Activated CD4-positive, alpha-beta T cell treated with anti-CD3 and anti-CD28 coated beads, Interleukin-2, Interleukin-6, amounts not matched to agents 100 ng/mL and 50 ng/mL, durations not matched to agents 16 hours and 8 hours (primary cell): ENCODE results near the gene CACNG7.

Experiments
- DNase-seq: peaks from one replicate; pipeline ENCODE4 v3.0.0-alpha.2; 2020

The CACNG7 gene

DNA sequence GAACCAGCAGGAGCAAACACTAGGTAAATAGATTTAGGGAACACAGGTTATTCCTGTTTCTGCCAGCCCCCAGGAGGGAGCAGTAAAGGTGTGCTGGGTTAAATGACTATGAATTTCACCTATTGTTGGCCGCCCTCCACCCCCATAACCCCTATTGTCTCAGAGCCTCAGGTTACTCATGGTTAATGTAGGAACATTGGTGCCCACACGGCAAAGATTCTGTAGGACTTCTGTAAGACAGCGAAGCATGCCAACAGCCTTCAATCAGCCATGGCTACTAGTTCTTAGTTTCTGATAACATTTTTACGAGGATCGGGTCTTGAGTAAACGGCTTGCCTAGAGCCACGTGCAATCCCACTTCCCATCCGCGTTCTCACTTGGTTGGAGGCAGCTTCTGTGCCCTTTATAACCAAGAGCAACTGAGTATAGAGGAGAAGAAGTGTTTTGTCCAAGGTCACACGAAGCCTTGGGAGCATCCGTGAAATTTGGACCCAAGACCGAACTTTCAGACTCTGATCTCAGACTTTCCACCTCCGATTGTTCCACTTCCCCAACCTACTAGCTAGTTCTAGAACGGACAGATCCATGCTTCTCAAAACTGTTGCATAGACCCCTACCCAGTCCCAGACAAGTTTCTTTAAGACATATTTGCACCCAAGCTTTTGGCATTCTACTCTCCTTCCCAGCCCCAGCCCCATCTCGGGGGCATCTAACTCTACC lies 48.5 kb downstream of the CACNG7 start:
- DNase-seq, result no peak

DNA sequence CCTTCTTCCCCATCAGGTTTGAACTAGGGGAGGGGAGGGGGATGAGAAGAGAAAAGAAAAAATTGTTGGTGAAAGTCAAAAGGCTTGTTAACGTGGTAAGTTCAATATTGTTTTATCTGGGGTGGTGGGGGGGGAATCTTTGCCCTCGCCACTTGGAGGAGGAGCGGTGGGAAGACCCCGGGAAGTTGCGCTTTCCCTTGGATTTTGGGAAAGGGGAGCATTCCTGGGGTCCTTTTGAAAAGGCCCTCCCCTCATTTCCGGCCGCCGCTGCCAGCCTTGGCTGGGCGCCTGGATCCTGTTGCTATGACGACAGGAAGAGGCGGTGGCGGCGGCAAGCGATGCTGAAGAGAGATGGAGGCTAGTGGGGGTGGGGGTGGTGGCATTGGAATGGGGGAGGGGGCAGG lies 49.1 kb downstream of the CACNG7 start:
- DNase-seq, result no peak

DNA sequence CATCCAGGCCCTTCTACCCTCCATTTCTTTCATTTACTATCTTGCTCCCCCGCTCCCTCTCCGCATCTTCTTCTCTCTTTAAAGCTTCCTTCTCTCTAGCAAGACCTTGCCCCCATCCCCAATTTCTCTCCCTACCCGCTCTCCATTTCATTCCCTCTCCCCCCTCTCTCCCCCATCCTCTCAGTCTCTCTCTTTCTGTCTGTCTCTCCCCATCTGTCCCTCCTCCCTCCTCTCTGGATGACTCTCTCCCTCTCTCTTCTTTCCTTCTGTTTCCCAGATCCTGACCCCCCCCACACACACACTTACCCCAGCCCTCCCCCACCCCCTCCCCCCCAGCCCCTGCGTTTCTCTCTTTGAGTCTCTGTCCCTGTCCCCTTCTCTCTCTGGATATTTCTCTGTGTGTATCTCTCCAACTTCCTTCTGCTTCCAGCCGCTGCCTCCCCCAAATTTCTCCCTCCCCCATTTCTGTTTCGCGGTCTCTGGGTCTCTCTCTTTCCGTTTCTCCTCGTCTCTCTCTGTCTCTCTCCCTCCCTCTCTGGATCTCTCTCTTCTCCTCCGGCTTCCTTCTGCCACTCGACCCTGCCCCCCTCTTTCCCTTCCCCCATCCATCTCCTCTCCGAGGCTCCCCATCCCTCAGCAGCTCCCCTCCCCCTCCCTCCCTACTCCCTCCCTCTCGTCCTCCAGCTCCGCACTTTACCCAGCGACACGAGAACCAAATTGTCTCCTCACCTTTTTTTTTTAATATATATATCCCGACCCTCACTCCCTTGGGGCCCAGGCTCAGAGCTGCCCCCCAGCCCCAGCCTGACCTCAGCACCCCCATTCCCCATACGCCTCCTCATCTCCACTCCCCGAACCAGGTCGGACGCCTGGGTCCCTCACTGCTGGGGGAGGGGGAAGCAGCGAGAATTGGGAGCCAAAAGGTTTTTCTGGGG lies 50.0 kb downstream of the CACNG7 start:
- no peak for DNase-seq

DNA sequence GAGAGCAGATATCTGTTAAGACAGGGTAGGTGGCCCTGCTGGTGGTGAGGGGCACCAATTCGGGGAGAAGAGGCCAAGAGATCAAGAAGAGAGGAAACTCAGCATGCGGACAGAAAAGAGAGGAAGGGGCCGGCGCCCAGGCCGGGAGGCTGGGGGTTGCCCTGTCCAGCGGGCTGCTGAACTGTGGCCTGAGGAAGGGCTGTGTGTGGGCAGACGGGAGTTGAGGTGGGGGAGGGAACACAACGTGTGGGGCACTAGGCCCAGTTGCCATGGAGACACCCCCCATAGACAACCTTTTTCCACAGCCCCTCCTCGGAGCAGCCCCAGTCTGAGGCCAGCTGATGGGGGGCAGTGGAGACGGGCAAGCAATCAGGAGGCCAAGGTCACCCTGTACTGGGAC lies 51.1 kb downstream of the CACNG7 start:
- no peak for DNase-seq

DNA sequence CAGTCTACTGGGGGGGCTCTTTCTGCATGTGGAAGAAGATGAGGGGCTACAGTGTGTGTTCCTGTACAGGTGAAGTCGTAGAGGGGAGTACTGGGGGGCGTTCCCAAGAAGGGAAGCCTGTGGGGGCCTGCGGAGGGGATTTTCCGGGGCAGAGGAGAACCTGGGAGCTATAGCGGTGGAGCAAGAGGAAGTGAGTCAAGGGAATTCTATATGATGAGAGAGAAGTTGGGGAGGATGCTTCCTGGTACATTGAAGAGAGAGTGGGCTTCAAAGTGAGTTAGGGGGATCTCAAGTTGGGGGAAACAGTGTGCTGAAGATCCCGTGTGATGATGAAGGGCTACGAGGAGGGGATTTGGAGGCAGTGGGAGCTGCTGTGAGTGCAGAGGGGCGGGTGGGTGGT lies 51.8 kb downstream of the CACNG7 start:
- no peak for DNase-seq

DNA sequence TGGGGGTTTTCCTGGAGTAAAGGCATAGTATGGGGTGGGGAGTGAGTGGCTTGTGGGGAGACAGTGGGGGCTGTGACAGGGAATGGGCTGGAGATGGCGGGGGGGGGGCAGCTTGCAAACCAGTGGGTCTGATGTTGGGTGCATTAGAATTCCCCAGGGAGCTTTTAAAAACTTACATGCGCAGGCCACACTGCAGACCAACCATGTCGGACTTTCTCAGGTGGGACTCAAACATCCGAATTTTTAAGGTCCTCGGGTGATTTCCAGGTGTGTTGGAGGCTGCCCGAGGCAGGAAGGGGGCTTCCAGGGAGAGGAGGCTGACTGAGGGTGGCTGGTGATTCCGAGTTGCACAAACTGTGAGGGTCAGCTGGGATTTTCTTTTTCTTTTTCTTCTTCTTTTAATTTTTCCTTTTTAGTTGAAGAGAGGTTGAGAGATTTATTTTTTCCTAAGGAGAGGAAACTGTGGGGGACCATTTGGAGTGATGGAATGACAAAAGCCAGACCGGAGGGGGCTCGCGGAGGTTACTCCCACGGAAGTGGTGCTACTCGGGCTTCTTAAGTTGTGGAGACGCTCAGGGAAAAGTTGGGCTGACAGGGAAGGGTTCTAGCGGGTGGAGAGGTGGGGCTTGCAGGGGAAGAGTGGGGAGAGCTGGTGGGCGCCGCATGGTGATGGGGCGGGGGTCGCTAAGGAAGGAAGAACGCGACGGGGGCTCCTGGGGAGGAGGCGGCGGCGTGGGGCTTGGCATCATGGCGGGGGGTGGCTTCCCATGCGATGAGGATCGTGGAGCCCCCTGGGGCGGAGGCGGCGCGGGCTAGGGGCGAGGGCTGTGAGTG lies 52.7 kb downstream of the CACNG7 start:
- no peak for DNase-seq

DNA sequence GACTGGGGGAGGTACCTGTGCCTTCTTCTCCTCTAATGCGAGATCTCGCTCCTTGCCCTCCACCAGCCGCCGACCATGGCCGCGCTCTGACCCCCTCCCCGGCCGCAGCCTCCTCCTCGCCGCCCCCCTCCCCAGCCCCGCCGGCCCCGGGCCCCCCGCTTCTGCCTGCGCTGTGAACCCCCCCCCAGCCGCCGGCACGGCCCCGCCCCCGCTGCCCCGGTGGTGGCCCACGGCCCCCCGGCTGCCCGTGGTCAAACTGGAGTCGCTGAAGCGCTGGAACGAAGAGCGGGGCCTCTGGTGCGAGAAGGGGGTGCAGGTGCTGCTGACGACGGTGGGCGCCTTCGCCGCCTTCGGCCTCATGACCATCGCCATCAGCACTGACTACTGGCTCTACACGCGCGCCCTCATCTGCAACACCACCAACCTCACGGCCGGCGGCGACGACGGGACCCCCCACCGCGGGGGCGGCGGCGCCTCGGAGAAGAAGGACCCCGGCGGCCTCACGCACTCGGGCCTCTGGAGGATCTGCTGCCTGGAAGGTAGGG lies 53.9 kb downstream of the CACNG7 start, which contains the start of gene CACNG8:
Gene CACNG8, plus strand, starts transcription at position 51 of the 545 bp plus-strand sequence.
- no peak for DNase-seq

DNA sequence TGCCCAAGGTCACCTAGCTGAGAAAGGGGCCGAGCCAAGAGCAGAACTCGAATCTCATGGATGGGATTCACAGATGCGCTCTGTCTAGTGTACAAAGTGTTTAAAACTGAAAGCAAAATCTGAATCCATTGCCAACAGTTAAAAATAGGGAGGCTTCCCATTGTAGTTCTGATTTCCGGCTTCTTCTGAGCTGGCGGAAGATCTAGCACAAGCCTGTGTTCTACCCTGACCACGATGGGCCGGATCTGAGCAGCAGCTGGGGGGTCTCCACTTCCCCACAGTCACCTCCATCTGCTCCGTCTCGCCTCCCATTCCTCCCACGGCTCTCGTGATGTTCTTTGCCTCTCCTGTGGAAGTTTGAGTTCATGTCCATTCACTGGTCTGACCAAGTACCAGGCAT lies 56.0 kb downstream of the CACNG7 start:
- DNase-seq, result no peak

DNA sequence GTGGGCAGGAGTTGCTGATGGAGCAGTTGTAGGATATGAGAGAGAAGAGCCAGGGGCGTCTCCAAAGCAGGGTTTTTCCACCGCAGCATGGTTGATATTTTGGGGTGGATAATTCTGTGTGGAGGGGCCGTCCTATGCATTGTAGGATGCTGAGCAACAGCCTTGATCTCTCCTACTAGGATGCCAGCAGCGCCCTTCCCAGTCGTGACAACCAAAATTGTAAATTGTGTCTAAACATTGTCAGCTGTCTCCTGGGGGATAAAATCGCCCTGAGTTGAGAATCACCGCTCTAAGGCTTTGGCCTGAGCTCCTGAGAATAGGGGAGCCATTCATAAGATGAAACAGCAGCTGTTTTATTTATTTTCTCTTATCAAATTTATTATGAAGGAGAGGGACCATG lies 57.9 kb downstream of the CACNG7 start:
- no peak for DNase-seq

DNA sequence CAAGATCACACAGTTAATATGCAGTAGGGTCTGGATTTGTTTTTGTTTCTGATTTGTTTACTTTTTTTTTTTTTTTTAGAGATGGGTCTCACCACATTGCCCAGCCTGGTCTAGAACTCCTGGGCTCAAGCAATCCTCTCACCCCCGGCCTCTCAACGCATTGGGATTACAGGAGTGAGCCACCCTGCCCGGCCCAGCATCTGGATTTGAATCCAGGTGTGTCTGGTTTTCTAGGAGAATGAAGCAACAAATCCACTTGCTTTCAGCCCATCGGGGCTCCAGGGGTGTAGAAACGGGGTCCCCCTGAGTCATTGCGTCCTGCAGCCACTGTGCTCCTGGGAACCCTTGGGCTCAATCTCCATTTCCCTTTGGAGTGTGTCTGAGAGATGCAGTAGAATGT lies 60.3 kb downstream of the CACNG7 start:
- DNase-seq, result no peak

DNA sequence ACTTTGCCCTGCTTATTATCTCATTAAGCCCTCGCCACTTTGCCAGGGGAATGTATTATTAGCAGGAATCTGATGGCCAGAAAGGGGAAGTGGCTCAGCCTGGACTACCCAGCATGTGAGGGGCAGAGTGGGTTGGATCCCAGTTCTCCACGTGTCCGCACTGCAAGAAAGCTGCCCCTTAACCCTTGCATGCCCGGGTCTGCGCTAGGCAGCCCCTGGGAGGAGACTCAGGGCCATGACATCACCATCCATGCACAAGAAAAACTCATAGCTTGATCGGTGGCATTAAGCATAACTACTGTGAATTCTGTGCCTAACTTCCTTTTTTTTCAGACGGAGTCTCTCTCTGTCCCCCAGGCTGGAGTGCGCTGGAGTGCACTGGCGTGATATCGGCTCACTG lies 62.6 kb downstream of the CACNG7 start:
- DNase-seq, result no peak

DNA sequence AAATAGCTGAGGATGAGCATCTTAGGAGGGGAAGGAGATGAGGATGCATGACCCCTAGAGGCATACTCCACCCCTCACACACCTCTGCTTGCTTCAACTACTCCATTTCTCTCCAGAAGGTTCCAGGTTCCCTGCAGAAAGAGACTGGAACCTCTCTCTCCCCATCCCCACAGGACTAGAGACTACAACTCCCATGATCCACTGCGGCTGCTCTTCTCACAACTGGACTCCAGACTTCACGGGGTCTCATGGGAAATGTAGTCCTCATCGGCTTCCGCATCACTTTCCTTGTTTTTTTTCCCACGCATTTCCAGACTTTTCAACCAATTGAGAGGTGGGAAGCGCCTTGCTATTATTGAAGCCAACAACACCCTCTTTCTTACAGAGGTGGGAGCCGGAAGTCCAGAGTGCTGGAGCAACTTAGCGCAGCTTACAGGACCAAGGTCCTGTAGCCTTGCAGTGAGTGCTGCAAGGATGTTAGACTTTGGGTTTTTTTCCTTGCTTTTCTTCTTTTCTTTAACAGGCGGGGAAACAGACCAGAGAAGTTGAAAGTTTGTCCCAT lies 68.4 kb downstream of the CACNG7 start:
- DNase-seq, result peak; percentile 74

DNA sequence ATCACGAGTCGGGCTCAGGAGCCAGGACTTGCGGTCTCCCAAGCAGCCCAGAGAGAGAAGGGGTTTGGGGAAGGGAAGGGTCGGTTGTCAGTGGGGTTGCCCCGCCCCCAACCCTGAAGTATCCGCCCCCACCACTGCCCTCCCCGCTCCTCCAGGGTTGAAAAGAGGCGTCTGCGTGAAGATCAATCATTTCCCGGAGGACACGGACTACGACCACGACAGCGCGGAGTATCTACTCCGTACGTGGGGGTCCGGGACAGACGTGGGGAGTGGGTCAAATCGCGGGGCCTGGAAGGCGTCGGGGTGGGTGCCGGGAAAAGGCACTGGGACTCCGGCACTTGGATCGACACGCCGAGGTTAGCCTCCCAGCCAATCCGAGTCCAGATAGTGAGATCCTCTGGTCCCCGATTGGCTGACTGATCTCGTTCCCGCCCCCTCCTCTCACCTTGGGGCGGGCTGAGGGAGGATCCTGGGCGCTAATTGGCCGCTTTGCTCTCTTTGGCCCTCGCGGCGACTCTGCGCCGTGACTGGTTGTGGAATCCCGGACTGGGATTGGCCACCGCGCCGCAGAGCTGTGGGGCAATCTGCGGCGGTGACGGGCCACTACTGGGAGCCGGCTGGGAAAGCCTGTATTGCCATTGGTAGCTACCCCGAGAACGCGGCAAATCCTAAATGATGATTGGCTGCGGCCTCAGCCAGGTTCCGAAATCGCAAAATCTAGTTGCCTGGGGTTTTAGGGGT lies 69.1 kb downstream of the CACNG7 start:
- DNase-seq, result peak; percentile 29

DNA sequence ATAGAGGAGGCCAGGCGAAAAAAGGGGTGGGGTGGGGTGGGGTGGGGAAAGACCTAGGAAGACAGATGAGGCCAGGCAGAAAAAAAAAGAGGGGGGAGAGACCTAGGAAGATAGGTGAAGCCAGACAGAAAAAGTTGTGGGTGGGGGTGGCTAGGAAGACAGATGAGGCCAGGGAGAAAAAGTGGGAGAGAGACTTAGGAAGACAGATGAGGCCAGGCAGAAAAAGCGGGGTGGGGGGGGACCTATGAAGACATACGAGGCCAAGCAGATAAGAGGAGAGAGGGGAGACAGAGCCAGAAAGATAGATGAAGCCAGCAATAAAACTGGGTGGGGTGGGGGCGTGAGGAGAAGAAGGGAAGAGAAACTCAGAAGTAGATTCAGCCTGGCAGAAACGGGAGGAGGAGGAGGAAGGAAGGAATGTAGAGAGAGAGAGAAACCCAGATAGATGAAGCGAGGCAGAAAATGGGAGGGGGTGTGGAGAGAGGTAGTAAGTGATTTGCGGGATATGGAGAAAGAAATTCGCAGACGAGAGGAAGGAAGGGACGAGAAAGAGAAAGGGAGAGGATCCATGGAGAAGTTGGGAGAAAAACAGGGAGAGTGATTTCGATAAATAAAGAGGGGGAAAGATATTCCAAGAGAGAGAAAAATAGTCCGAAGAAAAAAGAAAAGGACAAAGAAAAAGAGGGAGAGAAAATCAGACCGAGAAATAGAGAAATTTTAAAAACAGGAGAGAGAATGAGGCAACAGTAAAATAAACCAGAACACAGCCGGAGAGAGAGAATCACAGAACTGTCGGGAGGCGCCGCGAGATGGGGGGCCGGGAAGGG lies 70.1 kb downstream of the CACNG7 start:
- no peak for DNase-seq

DNA sequence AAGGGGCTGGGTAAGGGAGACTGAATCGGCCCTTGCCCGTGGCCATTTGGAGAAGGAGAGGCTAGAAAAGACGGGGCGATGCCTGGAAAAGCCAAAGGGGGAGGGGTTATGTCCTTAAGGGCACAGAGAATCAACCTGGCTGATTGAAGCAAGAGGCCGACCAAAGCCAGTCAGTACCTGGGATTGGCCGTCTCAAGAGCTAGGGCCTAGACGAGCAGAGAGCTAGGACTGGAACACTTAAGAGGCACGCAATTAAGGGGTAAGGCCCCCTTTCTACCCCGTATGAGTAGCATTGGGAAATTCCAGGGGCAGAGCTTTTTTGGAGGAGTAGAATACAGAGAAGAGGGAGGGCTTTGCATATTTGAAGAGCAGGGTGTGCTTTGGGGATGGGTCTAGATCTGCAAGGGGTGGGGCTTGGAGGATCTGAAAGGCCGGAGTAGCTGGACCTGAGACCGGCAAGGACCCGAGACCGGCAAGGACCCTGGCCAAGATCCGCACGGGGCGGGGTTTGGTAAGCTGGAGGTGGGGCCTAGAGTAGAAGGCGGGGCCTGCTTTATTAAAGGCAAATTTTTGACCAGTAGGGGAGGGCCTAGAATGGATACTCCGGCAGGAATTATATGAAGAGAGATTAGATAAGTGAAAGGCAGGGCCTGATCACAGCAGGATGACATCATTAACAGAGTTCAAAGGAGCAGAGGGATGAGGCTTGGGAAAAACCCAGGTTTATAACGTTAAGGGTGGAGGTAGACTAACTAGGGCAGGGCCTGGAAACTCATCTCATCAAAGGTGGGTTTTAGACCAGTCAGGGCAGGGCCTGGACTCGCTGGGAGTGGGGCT lies 71.7 kb downstream of the CACNG7 start:
- DNase-seq, result no peak

DNA sequence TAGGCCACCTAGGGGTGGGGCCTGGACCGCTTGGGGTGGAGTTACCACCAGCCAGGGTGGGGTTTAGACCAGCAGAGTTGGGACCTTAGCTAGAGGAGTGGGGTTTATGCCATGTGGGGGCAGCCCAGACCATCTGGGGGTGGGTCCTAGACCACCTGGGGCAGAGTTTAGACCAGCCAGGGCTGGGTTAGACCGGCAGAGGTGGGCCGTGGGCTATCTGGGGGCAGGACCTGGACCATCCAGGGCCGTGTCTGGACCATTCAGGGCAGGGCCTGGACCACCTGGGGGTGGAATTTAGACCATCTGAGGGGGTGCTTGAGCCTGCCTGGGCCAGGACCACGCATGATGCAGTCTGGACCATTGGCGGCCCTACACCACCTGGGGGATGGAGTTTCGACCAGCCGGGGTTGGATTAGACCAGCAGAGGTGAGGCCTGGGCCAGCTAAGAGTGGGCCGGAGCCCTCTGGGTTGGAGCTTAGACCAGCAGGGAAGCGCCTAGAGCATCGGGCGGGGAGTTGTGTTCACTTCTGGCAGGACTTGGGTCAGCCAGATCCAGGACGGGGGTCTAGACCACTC lies 72.4 kb downstream of the CACNG7 start:
- DNase-seq, result no peak

DNA sequence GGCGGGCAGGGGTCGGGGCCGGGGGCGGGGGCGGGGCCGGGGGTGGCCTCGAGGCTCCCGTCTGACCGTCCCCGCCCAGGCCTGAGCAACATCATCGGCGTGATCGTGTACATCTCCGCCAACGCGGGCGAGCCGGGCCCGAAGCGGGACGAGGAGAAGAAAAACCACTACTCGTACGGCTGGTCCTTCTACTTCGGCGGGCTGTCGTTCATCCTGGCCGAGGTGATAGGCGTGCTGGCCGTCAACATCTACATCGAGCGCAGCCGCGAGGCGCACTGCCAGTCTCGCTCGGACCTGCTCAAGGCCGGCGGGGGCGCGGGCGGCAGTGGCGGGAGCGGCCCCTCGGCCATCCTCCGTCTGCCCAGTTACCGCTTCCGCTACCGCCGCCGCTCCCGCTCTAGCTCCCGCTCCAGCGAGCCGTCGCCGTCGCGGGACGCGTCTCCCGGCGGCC lies 72.9 kb downstream of the CACNG7 start:
- no peak for DNase-seq

DNA sequence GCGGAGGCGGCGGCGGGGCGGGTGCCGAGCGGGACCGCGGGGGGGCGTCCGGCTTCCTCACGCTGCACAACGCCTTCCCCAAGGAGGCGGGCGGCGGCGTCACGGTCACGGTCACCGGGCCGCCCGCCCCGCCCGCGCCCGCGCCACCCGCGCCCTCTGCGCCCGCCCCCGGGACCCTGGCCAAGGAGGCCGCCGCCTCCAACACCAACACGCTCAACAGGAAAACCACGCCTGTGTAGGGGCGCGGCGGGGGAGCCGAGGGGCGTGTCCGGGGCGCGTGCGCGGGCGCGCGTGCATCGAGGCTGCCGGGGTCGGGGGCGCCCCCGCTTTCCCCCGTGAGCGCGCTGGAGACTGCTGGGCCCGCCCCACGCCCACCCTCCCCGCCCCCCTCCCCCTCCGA lies 73.5 kb downstream of the CACNG7 start:
- DNase-seq, result no peak
